H9 (cell line): ENCODE measurements around the gene RABGAP1. TPM values are rescaled to one million over a fixed set of nuclear protein-coding genes. Genes with fewer than 3 reads are reported as not detected.

Source experiments
- DNase-seq: peaks from one replicate; pipeline ENCODE4 v3.0.0-alpha.2; 2017
- H2AFZ ChIP-seq: one replicate; pipeline ENCODE4 v1.6.1; 2013; ENCODE audit warnings: mild to moderate bottlenecking, low read length, control low read depth, moderate library complexity
- H2AK5ac ChIP-seq: 2 replicates; pipeline ENCODE4 v1.6.1; 2013; ENCODE audit warnings: low read length, control low read depth, mixed read lengths; ENCODE audit not compliant: insufficient read length
- H2BK120ac ChIP-seq: one replicate; pipeline ENCODE4 v1.6.1; 2013; ENCODE audit warnings: low read depth, mild to moderate bottlenecking, low read length, control low read depth, inconsistent platforms; ENCODE audit not compliant: poor library complexity, severe bottlenecking
- H2BK12ac ChIP-seq: 2 replicates; pipeline ENCODE4 v1.6.1; 2013; ENCODE audit warnings: low read length, control low read depth, mixed read lengths, low read depth; ENCODE audit not compliant: insufficient read length
- H2BK15ac ChIP-seq: 2 replicates; pipeline ENCODE4 v1.6.1; 2013; ENCODE audit warnings: low read depth, low read length, control low read depth
- H2BK20ac ChIP-seq: one replicate; pipeline ENCODE4 v1.6.1; 2013; ENCODE audit warnings: low read depth, mild to moderate bottlenecking, low read length, control low read depth, inconsistent platforms; ENCODE audit not compliant: poor library complexity, severe bottlenecking
- H2BK5ac ChIP-seq: 2 replicates; pipeline ENCODE4 v1.6.1; 2013; ENCODE audit warnings: low read length, control low read depth, mixed read lengths; ENCODE audit not compliant: insufficient read length
- H3K14ac ChIP-seq: 2 replicates; pipeline ENCODE4 v1.6.1; 2013; ENCODE audit warnings: low read length, control low read depth; ENCODE audit not compliant: insufficient read depth
- H3K18ac ChIP-seq: 2 replicates; pipeline ENCODE4 v1.6.1; 2013; ENCODE audit warnings: low read depth, mild to moderate bottlenecking, mixed read lengths, low read length, control low read depth; ENCODE audit not compliant: insufficient read length
- H3K23ac ChIP-seq: 2 replicates; pipeline ENCODE4 v1.6.1; 2013; ENCODE audit warnings: low read length, control low read depth, mixed read lengths, low read depth; ENCODE audit not compliant: insufficient read length
- H3K23me2 ChIP-seq: 2 replicates; pipeline ENCODE4 v1.6.1; 2013; ENCODE audit warnings: low read depth, mild to moderate bottlenecking, mixed read lengths, low read length, control low read depth; ENCODE audit not compliant: insufficient read length, poor library complexity, severe bottlenecking
- H3K27ac ChIP-seq: 2 replicates; pipeline ENCODE4 v1.5.1; 2013; ENCODE audit warnings: low read length, control low read depth, mixed read lengths, low read depth; ENCODE audit not compliant: insufficient read length
- H3K27me3 ChIP-seq: 2 replicates; pipeline ENCODE4 v1.6.1; 2013; ENCODE audit warnings: low read length, control low read depth, inconsistent platforms; ENCODE audit not compliant: insufficient read depth
- H3K4ac ChIP-seq: 2 replicates; pipeline ENCODE4 v1.6.1; 2013; ENCODE audit warnings: low read depth, mild to moderate bottlenecking, control low read depth, inconsistent platforms, low read length, moderate library complexity
- H3K4me1 ChIP-seq: 2 replicates; pipeline ENCODE4 v1.6.1; 2013; ENCODE audit warnings: low read length, control low read depth, inconsistent platforms; ENCODE audit not compliant: insufficient read depth
- H3K4me2 ChIP-seq: 2 replicates; pipeline ENCODE4 v1.6.1; 2013; ENCODE audit warnings: low read length, control low read depth, mixed read lengths; ENCODE audit not compliant: insufficient read length, insufficient read depth
- H3K56ac ChIP-seq: 2 replicates; pipeline ENCODE4 v1.6.1; 2013; ENCODE audit warnings: low read depth, mild to moderate bottlenecking, mixed read lengths, low read length, control low read depth; ENCODE audit not compliant: insufficient read length
- H3K79me1 ChIP-seq: 2 replicates; pipeline ENCODE4 v1.6.1; 2013; ENCODE audit warnings: low read depth, mild to moderate bottlenecking, moderate library complexity, low read length, control low read depth, inconsistent platforms; ENCODE audit not compliant: insufficient read depth, poor library complexity, severe bottlenecking
- H3K79me2 ChIP-seq: 2 replicates; pipeline ENCODE4 v1.6.1; 2013; ENCODE audit warnings: low read length, control low read depth, inconsistent platforms; ENCODE audit not compliant: insufficient read depth
- H3K9ac ChIP-seq: 2 replicates; pipeline ENCODE4 v1.6.1; 2013; ENCODE audit warnings: low read length, control low read depth, mixed read lengths; ENCODE audit not compliant: insufficient read length; ENCODE audit errors: extremely low read depth
- H3K9me3 ChIP-seq: one replicate; pipeline ENCODE4 v1.6.1; 2013; ENCODE audit warnings: low read depth, low read length, inconsistent platforms; ENCODE audit not compliant: control insufficient read depth
- H3T11ph ChIP-seq: one replicate; pipeline ENCODE4 v1.6.1; 2013; ENCODE audit warnings: mild to moderate bottlenecking, low read length, control low read depth, inconsistent platforms
- H4K20me1 ChIP-seq: one replicate; pipeline ENCODE4 v1.6.1; 2013; ENCODE audit not compliant: control insufficient read depth, insufficient read length, insufficient read depth
- H4K5ac ChIP-seq: 2 replicates; pipeline ENCODE4 v1.6.1; 2013; ENCODE audit warnings: low read depth, mild to moderate bottlenecking, mixed read lengths, low read length, control low read depth; ENCODE audit not compliant: insufficient read length
- H4K8ac ChIP-seq: replicated peaks from 2 replicates; pipeline ENCODE4 v1.6.1; 2013; ENCODE audit warnings: low read length, control low read depth, mixed read lengths, low read depth; ENCODE audit not compliant: insufficient read length
- H4K91ac ChIP-seq: 2 replicates; pipeline ENCODE4 v1.6.1; 2013; ENCODE audit warnings: low read depth, mild to moderate bottlenecking, moderate library complexity, mixed read lengths, low read length, control low read depth; ENCODE audit not compliant: insufficient read length
- H3K27ac Mint-ChIP-seq, 3 experiments: 2 replicates in 2 of 3; 3 replicates in 1 of 3; pipeline ENCODE4 v1.8.0; 2020 to 2021; ENCODE audit warnings: mixed read lengths in 3 of 3, mild to moderate bottlenecking in 1 of 3, moderate library complexity in 1 of 3
- H3K27me3 Mint-ChIP-seq: 2 replicates; pipeline ENCODE4 v1.8.0; 2021; ENCODE audit warnings: low read depth, mild to moderate bottlenecking, moderate library complexity, mixed read lengths
- H3K36me3 Mint-ChIP-seq, 3 experiments: 2 replicates in 2 of 3; 3 replicates in 1 of 3; pipeline ENCODE4 v1.8.0; 2020 to 2021; ENCODE audit warnings: low read depth in 3 of 3, mixed read lengths in 3 of 3; ENCODE audit not compliant: insufficient read depth in 1 of 3
- H3K4me1 Mint-ChIP-seq, 2 experiments: 2 replicates each; pipeline ENCODE4 v1.8.0; 2020; ENCODE audit warnings: mixed read lengths in 2 of 2
- H3K4me3 Mint-ChIP-seq, 2 experiments: 2 replicates in 1 of 2; 3 replicates in 1 of 2; pipeline ENCODE4 v1.8.0; 2020 to 2021; ENCODE audit warnings: mild to moderate bottlenecking in 2 of 2, mixed read lengths in 2 of 2, moderate library complexity in 1 of 2
- H3K9me3 Mint-ChIP-seq, 2 experiments: 2 replicates in 1 of 2; 3 replicates in 1 of 2; pipeline ENCODE4 v1.8.0; 2020; ENCODE audit warnings: mild to moderate bottlenecking in 2 of 2, mixed read lengths in 2 of 2, moderate library complexity in 1 of 2
- CTCF ChIP-seq: fragments of 200-600 bp; sonication (generic); conservative IDR thresholded peaks from 3 replicates; pipeline ENCODE4 v1.8.0; 2021; ENCODE audit warnings: antibody characterized with exemption, mild to moderate bottlenecking
- WGBS: extraction: QIAGEN DNeasy Blood & Tissue Kit; methylation state at CpG from one replicate; pipeline ENCODE4 v1.1.7; 2013; ENCODE audit warnings: missing lambda C conversion rate, low lambda C conversion rate, mixed read lengths; ENCODE audit not compliant: insufficient read length; ENCODE audit errors: extremely low coverage; 5-methylcytosine and 5-hydroxymethylcytosine counted together
- total RNA-seq: library from RNA; stranded (reverse); gene quantifications from 2 replicates; pipeline ENCODE4 v1.2.1, GENCODE V29; 2021

The RABGAP1 gene
- total RNA-seq, 1 experiment from 2014 or later = 31.6 TPM

DNA sequence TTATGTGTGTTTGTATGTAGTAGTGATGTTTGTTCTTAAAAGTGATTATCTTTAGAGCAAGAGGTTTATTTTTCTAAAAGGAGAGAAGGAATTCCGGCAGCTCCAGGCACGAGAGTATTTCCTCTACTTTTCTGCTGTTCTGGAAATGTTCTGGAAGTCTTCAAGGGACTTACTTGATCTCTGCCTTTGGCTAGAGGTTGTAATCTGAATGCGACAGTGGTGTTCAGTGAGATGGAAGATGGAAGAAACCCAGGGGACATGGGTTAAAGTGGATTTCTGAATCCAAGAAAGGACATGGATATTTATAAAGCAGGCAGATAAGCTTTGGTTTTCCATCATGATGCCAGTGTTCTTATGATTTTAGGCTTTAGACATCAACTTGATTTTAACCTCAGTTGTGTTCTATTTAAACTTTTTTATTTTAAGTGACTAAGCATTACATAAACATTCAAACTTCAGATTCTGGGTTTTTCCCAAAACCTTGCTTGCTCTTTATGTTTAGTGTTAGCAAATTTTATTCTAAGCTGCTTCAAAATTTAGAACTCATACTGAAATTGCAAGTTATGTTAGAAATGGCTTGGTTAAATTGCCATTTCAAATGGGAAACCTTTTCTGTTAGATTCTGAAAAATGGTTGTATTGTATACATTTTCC, 96.2 kb downstream of the RABGAP1 start:
- TF ChIP-seq CTCF = no peak
- Histone ChIP-seq H3K9ac (no peak overlapping the region), H3K23ac (no peak overlapping the region), H3K4me2 (no peak overlapping the region), H3K23me2 (no peaks in the 10 kb centered on the region), H2BK120ac (no peak overlapping the region), H3K27ac (no peak overlapping the region), H3K27me3 (no peaks in the 10 kb centered on the region), H2BK12ac (no peak overlapping the region), H4K5ac (no peak overlapping the region), H3K14ac (no peak overlapping the region), H4K20me1 (no peaks in the 10 kb centered on the region), H4K91ac (no peak overlapping the region), H4K8ac (no peak overlapping the region), H2BK5ac (no peak overlapping the region), H3K4ac (no peak overlapping the region), H3K4me1 (no peaks in the 10 kb centered on the region), H3K18ac (no peak overlapping the region), H3K79me1 (no peaks in the 10 kb centered on the region), H2BK15ac (no peak overlapping the region), H2AFZ (no peak overlapping the region), H3K56ac (no peak overlapping the region), H3K9me3 (no peaks in the 10 kb centered on the region), H3K79me2 (no peaks in the 10 kb centered on the region), H3T11ph (no peak overlapping the region), H2BK20ac (no peak overlapping the region), H2AK5ac (no peak overlapping the region)
- Mint-ChIP-seq H3K4me1 (peaks cover 0 to 11% of the 10 kb centered on the region in 2 experiments; a peak in 2 of 4 replicates), H3K36me3 (peaks cover under 1 to 13% (median 5%) of the 10 kb centered on the region in 3 experiments; a peak in 4 of 7 replicates), H3K27ac (peak overlapping the region in 1 of 3 experiments; percentile 50; a peak in 1 of 7 replicates), H3K4me3 (no peak overlapping the region), H3K27me3 (no peaks in the 10 kb centered on the region), H3K9me3 (no peaks in the 10 kb centered on the region)
- no peak for DNase-seq
- WGBS = no CpG with 5 or more reads among the region's 3 CpGs
